HTERT RPE-1 (cell line): ENCODE results near the gene SELENOP.
"Not testable (repeated sequence)": the region's sequence is repeated elsewhere in the genome, so short reads cannot be mapped to it uniquely, and the experiment has no call there.

Experiments used
- in situ Hi-C: fragments of 300-500 bp; cut with MboI; formaldehyde crosslinking; loops from 4 replicates; pipeline ENCODE4 v1.14.3; 2020; ENCODE audit warnings: low sequenced_read_pairs

The SELENOP gene

DNA sequence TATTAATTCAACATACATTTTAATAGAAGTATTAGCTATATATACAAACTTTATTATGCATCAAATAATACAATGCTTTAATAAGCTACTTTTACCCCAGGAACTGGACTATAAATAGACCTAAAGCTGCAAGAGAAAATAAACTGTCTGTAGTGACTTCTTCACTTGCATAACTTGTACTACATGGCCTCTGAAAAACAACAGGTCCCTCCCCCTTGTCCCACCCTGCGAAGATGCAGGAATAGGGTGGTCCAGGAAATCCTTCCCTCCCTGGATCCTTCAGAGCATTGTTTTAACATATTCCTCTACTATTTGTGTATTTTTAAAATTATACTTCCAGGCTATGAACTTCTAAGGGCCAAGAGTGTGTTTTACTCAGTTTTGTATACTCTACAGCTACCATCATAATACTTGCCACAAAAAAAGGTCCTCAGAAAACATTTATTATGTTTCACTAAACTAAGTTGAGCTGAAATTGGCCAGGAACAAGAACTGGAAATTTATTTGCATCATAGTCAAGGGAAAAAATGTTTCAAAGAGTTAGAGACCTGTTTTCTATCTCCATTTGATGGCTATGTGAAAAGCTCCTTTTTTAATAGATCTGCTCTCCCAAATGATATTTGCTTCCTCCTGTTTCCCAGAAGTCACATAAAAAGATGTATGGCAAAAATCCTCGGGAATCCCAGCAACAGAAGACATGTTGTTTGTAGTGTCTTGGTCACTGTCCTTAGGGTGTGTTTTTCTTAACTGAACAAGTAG, 15.2 kb upstream of the SELENOP start:
- in situ Hi-C loops: no loop called here

DNA sequence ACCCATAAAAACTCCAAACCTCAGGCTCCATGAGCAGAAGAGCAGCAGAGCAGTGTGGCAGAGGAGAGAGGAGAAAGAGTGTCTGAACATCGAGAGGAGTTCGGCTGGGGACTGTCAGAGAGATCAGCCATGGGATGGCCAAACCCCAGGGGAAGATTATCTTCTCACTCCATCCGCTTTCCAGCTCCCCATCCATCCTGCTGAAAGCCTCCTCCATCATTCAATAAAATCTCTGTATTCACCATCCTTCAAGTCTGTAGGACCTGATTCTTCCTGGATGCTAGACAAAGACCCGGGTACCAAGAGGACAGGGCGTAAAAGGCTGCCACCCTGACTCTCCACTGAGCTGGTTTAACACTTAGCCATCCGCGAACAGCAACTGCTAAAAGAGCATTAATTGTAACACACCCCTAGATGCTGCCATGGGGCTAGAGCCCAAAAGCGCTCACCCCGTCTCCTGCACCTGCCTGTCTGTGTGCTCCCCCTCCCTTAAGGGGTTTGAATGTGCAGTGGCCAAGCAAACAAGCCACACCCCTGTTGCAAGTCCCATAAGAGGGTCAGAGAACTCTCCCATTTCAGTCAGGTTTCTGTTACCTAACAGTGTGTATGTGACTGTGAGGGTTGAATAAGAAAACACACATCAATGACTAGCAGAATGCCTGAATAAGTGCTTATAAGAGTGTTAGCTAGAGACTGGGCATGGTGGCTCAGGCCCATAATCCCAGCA, 13.9 kb upstream of the SELENOP start:
- in situ Hi-C loops: no loop called here

DNA sequence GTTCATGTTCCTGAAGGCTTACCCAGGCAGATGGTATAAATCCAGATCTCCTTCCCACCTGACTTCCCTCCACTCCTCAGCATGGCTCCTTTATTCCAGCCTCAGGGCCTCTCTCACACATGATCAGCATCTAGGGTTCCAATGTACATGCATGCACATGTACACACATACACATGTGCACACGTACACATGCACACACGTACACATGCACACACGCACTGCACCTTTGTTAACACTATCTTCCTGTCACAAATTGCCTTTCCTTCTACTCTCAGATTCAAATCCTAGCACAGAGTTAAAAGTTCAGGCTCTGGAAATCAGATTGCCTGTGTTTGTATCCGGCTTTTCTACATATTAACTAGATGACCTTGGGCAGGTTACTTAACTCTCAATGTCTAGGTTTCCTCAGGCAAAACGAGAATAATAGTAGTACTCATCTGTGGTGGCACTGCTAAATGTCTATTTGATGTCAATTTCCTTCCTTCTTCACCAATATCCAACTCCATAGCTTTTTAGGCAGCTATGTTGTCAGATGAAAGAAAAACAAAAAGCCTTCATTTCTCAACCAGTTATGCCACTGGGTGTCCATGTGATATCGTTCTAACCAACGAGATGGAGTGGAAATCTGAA, 12.8 kb upstream of the SELENOP start:
- in situ Hi-C loops: no loop called here

DNA sequence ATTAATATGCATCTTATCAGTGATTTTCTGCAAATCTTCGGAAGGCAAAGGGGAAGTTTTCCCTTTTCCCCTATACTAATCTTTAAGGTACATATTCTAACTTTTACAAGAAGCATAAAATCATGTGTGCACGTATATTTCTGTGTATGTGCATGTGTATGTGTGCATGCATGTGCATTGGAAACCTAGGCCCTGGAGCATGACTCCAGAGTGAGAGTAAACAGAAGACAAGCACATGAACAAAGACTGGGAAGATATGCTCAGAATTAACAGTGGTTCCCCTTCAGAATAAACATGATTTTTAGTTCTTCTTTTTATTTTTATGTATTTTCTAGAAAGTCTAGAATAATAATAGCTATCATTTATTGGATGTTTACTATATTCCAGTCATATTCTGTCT, 10.9 kb upstream of the SELENOP start:
- in situ Hi-C loops: no loop called here

DNA sequence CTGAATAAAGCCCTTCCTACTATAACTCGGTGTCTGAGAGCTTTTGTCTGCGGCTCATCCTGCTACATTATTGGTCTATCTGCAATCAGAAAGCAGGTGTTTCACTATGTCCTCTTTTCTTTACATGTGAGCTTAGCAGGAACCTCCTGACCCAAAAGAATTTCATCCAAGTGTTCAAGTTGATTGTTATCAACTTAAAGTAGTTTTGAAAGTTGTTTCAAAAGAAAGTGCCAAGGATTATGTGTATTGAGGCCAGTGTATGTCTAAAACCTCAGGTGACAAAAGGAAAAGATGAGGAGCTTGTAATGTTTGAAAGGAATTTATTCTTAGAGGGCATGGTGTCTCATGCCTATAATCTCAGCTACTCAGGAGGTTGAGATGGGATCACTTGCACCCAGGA, 8.1 kb upstream of the SELENOP start:
- in situ Hi-C loops: no loop called here

DNA sequence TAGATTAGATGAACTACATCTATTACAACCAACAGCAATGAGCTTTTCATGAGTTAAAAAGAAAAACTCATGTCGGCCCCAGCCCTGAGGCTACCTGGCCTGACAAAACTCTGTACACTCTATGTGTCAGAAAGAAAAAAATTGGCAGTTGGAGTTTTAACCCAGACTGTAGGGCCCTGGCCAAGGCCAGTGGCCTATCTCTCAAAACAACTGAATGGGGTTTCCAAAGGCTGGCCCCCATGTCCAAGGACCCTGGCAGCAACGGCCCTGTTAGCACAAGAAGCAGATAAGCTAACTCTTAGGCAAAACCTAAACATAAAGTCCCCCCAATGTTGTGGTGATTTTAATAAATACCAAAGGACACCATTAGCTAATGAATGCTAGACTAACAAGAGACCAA, 4.9 kb upstream of the SELENOP start:
- in situ Hi-C loops: not testable (repeated sequence)

DNA sequence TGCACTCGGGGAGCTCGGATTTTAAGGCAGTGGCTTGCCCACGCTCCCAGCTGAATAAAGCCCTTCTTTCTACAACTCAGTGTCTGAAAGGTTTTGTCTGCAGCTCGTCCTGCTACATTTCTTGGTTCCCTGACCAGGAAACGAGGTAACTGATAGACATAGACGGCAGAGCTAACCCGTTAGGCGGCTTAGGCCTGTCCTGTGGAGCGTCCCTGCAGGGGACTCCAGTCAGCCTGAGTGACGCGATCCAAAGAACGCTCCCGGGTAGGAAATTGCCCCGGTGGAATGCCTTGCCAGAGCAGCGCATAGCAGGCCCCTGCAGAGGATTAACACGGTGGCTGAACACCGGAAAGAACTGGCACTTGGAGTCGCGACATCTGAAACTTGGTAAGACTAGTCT, 1.8 kb upstream of the SELENOP start:
- in situ Hi-C loops: no loop called here

DNA sequence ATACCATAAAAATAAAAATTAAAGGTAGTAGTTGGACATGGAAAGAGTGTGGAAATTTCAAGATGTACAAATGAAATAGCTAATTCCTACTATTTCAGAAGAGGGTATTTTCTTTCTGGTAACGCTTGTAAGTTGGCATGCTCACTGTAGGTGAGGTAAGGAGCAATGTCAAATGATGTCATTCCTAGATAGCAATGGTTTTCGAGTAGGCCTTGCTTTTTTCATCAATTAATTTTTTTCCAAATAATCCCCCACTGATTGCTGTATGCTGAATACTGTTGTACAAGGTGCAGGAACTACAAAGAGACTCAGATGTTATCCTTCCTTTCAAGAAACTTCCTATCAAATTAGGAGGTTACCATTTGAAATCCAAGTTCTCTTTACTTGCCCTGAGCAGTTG, 928 bp upstream of the SELENOP start:
- in situ Hi-C loops: no loop called here

DNA sequence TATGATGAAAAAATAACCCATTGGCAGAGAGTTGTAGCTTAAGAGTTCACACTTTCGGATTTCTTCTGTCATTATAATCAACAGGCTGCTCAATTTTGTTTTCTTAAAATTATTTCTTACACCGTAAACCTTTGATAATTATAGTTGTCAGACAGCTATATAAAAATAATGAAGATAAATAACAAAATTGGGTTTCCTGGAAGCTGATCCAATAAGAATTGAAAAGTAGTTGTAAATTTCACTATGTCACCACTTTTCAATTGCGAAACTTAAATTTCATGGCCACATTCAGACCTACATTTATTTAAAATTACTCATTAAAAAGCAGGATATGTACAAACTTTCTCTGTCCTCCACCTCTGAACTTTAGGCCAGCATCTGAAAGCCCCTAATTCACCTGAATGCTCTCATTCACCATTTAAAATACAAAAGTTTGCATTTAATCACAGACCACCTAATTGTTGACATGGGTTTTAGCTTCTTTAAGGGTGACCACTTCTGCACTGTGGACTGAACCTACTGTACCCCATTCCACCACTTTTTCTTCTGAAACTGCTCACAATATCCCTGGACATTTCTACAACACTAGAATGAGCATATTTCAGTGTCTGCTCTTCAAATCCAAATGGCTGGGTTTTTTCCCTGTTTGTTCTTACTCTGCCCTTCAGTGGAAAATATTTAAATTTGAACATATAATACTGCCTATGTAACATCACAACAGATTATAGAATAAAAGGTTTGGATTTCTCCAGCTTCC, 680 bp downstream of the SELENOP start:
- in situ Hi-C loops: no loop called here

DNA sequence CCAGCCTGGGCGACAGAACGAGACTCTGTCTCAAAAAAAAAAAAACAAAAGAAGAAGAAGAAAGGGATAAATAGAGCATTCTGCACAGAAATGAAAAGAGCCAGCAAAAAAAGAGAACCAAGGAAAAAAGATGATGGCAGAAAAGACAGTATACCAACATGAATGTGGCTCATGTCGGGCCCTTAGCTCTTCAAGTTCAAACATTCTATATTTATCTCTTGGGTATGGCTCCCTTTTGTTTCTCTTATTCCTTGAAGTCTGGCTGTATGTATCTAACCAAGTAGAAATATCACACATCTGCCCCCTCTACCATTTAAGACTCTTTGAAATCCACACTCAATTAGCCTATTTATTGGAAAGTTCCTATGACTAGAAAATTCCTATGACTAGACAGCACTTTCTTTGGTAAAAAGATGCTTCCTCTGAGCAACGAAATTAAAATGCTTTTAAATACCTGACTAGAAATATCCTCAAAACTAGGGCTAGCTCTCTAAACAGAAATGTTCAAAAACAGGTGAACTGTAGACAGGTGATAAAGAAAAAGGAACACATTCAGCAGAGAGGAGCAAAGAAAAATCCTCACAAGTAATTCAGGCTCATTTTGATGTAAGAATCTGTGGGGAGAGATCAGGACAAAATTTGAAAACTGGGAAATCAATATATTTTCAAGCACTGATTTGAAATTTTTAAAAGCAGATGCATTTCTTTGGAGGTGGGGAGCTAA, 2.6 kb downstream of the SELENOP start:
- in situ Hi-C loops: no loop called here

DNA sequence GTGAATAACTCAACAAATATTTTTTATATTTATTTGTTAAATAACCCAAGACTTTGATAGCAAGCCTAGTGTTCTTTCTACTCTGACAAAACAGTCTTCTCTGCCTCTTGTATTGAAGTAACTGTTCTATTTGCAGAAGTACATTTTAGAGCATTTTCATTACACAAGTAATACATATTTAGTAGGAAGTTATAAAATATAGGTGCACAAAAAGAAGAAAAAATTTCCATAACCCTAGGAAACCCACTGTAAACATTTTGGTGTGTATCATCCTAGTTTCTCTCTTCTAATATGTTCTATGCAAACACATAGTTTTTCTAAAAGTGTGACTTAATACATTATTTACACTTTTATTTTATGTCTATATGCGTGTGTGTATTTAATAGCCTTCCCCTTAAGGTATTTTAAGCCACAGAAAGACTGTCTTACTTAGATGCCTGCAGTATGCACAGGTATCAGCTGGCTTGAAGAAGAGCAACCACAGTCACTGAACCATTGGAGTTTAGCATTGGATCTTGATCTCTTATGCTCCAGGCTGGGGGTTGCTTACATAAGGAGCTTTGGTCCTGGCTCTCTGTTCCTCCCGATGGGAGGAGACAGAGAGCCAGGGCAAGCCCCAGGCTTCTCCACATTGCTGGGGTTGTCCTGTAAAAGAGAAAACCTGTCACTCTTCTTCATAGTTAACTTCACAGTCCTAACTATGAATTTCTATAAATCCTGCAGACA, 3.8 kb downstream of the SELENOP start:
- in situ Hi-C loops: no loop called here

DNA sequence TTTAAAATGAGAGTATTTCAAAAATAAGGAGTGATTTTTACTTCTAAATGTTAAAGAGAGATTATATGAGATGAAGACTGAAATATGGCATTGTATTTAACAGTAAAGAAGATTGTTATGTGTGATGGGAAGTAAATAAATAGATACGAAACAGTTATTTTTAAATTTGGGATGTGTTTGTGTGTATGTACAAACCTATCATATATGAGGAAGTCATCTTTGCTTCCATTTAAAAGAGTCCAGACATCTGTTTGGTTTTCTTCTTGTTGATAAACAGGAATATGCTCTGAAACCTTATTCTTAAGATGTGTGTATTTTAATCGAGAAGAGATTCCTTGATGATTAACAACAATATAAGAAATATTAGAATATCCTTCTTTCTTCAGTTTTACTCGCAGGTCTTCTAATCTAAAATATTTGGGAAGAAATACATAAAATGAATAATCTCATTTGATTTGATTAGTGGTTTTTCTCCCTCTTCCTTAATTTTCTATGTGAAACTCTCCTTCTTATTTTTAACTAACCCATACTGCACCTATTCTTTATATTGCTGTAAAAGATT, 4.9 kb downstream of the SELENOP start:
- in situ Hi-C loops: no loop called here

DNA sequence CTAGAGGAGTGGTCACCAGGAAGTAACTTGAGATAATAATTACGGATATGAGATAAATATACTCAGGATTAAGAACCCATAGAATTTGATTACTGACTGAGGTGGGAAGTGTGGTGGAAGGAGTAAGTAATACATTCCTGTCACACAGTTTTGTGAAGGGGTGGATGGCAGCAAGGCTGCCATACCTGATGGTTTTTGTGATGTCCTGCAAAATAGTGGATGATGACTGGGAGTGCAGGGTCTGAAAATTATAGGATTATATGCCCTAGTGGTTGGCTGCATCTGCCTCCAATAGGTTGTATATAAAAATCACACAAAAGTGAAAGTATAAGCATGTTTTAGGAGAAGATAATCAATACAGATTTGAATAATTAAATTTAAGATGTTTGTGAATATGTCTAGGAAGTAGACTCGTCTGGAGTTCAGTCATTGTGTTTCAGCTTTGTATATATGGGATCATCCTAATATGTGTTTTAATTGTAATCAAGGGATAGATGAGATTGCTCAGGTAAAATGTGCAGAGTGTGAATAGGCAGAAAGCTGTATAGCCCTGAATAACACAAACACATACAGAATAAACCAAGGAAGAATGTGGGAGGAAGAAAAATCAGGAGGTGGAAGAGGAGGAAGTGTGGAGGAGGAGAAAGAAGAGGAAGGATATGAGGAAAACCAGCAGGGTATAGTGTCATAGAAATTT, 5.5 kb downstream of the SELENOP start:
- in situ Hi-C loops: no loop called here

DNA sequence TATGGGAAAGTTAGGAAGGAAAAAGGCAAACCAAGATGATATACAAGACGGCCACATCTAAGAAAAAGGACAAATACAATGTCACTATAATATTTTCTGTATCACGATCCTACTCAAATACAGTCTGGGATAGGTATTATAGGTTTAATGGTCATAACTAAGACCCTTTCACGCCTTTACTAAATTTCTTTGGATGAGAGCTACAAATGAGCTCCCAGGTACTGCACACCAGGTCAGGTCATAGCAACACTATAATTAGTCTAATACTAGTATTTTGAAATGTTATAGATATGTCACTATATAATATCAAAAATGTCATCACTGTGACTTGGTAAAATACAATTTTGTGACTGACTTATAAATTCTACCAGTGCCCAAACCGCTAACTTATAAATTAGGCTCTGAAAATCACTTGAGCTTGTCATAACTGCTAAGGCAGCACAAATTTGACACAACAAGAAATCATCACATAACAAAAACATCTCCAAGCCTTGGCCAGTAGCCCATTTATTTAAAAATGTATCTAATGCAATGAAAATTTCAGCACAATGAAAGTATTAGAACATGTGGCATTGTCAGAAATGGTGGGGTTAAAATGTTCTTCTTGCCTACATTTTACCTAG, 6.9 kb downstream of the SELENOP start:
- in situ Hi-C loops: no loop called here

DNA sequence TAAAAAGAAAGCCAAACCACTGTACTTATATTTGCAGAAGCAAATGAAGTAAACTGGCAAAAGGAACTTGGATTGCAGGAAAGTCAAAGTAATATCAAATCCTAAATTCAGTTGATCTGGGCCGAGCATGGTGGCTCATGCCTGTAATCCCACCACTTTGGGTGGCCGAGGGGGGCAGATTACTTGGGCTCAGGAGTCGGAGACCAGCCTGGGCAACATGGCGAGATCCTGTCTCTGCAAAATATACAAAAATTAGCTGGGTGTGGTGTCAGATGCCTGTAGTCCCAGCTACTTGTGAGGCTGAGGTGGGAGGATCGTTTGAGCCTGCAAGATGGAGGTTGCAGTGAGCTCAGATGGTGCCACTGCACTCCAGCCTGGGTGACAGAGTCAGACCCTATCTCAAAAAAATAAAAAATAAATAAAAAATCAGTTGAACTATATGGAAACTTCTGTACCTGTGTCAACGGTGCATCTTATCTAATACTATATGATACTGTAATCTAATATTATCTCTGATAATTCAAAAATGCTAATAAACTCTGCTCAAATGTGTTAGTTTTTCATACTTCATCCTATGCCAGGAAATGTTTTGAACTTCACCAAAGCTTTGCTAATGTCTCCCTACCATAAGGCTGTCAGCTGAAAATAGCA, 10.1 kb downstream of the SELENOP start:
- in situ Hi-C loops: no loop called here

DNA sequence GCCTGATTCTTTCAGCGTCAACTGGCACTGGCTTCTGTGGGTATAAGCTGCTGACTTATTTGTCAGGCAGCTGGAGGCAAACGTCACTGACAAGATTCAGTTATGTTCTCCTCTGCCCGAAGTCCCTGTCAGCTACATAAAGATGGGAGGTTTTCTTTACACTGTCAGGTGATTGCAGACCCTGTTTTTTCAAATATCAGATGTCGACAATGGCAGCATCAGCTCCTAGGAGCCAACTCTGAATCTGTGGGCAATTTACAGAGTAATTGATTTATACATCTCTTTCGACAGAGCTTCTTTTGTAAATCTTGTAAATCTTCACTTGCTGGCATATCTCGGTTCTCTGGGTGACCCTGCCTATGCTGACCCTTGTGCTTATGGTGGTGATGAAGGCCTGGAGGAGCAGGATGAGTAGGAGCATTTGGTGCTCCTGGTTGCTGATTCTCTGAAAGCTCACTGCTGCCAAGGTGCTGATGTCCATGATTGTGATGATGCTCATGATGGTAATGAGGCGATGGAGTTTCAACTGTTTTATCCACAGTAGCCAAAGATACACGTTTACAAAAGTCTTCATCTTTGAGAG, 10.9 kb downstream of the SELENOP start:
- in situ Hi-C loops: no loop called here

DNA sequence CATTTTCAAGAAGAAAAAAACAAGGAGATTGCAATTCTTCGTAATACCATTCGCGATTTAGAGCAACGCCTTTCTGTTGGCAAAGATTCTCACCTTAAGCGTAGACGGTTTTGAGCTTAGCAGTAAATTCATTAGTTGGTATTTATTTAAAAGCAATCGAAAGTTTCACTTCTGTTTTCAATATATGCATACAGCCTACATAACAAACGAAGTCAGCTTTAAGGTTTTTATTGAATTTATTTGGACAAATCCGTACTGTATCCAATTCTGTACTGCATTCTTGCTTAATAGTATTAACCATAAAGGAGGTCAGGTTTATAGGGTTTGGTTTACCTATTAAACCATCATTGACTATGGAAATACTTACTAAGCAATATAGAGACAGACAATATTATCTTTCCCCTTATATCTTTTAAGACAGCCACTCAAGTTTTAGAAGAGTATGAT, 12.0 kb downstream of the SELENOP start:
- in situ Hi-C loops: no loop called here

DNA sequence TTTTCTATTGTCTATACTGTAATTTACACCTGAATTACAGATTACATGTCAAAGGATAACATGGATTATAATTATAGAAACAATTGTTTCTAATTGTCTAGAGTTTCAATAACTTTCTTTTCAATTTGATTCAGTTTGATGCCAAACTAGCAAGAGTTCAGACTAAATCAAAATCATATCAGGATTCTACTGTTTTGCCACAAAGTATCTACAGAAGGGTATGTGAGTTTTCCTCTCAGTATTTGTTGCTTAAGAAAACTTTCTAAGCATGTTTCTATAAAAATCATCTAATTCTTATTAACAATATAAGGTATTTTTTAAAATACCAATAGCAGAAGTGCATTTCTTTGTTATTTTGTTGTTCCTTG, 12.5 kb downstream of the SELENOP start:
- in situ Hi-C loops: no loop called here
